Stomach (tissue), 4 donors: ENCODE measurements around the gene DNAH3.
"Not testable (repeated sequence)": the region's sequence is repeated elsewhere in the genome, so short reads cannot be mapped to it uniquely, and the experiment has no call there.

Experiments
- EP300 ChIP-seq: sonication (generic); formaldehyde crosslinking; IDR thresholded peaks from one replicate; pipeline ENCODE4 v1.6.1; 2017; ENCODE audit warnings: antibody characterized with exemption
- POLR2A ChIP-seq, 4 donors: fragments of 450-650 bp; IDR thresholded peaks; one replicate each; pipeline ENCODE4 v1.6.1; 2016; ENCODE audit warnings: antibody characterized with exemption in 4 of 4, control low read depth in 2 of 4, mild to moderate bottlenecking in 1 of 4, moderate library complexity in 1 of 4
- TF ChIP-seq, protein P1 (sequence below), 7 experiments: fragments of 450-650 bp in 4 of 7; fragments of 200-600 bp in 3 of 7; sonication (generic) in 3 of 7; IDR thresholded peaks; one replicate each; pipeline ENCODE4 v1.5.1; 2016 to 2019; ENCODE audit warnings: antibody characterized with exemption in 7 of 7, control low read depth in 2 of 7, mild to moderate bottlenecking in 1 of 7

DNA sequence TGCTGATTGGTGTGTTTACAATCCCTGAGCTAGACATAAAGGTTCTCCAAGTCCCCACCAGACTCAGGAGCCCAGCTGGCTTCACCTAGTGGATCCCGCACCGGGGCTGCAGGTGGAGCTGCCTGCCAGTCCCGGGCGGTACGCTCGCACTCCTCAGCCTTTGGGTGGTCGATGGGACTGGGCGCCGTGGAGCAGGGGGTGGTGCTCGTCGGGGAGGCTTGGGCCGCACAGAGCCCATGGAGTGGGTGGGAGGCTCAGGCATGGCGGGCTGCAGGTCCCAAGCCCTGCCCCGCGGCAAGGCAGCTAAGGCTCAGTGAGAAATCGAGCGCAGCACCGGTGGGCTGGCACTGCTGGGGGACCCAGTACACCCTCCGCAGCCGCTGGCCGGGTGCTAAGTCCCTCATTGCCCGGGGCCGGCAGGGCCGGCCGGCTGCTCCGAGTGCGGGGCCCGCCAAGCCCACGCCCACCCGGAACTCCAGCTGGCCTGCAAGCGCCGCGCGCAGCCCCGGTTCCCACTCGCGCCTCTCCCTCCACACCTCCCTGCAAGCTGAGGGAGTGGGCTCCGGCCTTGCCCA is 161.1 kb downstream of the DNAH3 start:
- TF ChIP-seq, protein P1, sequence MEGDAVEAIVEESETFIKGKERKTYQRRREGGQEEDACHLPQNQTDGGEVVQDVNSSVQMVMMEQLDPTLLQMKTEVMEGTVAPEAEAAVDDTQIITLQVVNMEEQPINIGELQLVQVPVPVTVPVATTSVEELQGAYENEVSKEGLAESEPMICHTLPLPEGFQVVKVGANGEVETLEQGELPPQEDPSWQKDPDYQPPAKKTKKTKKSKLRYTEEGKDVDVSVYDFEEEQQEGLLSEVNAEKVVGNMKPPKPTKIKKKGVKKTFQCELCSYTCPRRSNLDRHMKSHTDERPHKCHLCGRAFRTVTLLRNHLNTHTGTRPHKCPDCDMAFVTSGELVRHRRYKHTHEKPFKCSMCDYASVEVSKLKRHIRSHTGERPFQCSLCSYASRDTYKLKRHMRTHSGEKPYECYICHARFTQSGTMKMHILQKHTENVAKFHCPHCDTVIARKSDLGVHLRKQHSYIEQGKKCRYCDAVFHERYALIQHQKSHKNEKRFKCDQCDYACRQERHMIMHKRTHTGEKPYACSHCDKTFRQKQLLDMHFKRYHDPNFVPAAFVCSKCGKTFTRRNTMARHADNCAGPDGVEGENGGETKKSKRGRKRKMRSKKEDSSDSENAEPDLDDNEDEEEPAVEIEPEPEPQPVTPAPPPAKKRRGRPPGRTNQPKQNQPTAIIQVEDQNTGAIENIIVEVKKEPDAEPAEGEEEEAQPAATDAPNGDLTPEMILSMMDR (IDR thresholded peaks at IDR 0.05) = not testable (repeated sequence)
- not testable (repeated sequence) for TF ChIP-seq EP300; POLR2A (IDR thresholded peaks at IDR 0.05)
